Activated CD8-positive, alpha-beta T cell treated with anti-CD3 and anti-CD28 coated beads for 36 hours (primary cell): ENCODE data around the gene SELENOV. TPM values are rescaled to one million over a fixed set of nuclear protein-coding genes. Genes with fewer than 3 reads are reported as not detected.

Source experiments
- ATAC-seq: fragments of 200-7000 bp; cut with Tn5 transposase; one replicate; pipeline ENCODE4 v1.10.0; 2021; ENCODE audit warnings: mild to moderate bottlenecking, moderate library complexity
- CTCF ChIA-PET: fragments of 350-600 bp; sonication (Branson Sonifier 250); formaldehyde crosslinking; loops from one replicate; lab custom pipeline; 2021; ENCODE audit warnings: antibody characterized with exemption; lab: Charles Lee
- POLR2A ChIA-PET: fragments of 350-600 bp; sonication (Branson Sonifier 250); formaldehyde crosslinking; loops from one replicate; lab custom pipeline; 2021; ENCODE audit warnings: antibody characterized with exemption; lab: Charles Lee
- DNase-seq: peaks from one replicate; pipeline ENCODE4 v3.0.0-alpha.2; 2020
- H3K27ac Mint-ChIP-seq: one replicate; pipeline ENCODE4 v1.8.0; 2021; ENCODE audit warnings: mild to moderate bottlenecking, mixed read lengths
- H3K27me3 Mint-ChIP-seq: one replicate; pipeline ENCODE4 v1.8.0; 2021; ENCODE audit warnings: mixed read lengths
- H3K36me3 Mint-ChIP-seq: one replicate; pipeline ENCODE4 v1.8.0; 2021; ENCODE audit warnings: low read depth, mixed read lengths
- H3K4me1 Mint-ChIP-seq: one replicate; pipeline ENCODE4 v1.8.0; 2021; ENCODE audit warnings: low read depth, mixed read lengths
- H3K4me3 Mint-ChIP-seq: one replicate; pipeline ENCODE4 v1.8.0; 2021; ENCODE audit warnings: mild to moderate bottlenecking, moderate library complexity, mixed read lengths
- H3K9me3 Mint-ChIP-seq: one replicate; pipeline ENCODE4 v1.8.0; 2021; ENCODE audit warnings: mixed read lengths
- intact Hi-C: fragments of 100-400 bp; cut with micrococcal nuclease; formaldehyde crosslinking; loops from one replicate; pipeline ENCODE4 v1.10.0; 2022
- total RNA-seq, 2 experiments: library from RNA; stranded (reverse); gene quantifications; one replicate each; pipeline ENCODE4 v1.2.3, GENCODE V29; 2021
- TF ChIP-seq, protein P1 (sequence below): fragments of 200-600 bp; IDR thresholded peaks from one replicate; pipeline ENCODE4 v1.8.0; 2022; ENCODE audit warnings: antibody characterized with exemption, mild to moderate bottlenecking

The SELENOV gene
- total RNA-seq, 2 experiments from 2014 or later, result not detected

DNA sequence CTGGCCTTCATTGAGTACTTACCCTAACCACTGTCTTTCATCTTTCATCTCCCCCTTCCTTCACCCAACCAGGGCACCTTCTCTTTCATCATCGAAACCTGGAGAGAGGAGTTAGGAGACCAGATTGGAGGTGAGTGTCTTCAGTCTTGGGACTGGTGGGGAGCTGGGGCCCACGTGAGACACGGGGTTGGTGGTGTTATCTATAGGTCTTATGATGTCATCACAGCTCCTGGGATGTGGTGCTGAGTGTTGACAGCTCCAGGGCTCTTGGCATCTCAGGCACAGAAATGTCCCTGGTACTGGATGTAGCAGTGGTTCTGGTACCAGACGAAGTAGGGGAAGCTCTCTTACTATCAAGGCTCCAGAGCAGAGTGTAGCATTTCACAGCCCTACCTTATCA, 14.4 kb upstream of the SELENOV start:
- Mint-ChIP-seq H3K27me3 (peaks cover 58% of the 10 kb centered on the region), H3K36me3 (no peaks in the 10 kb centered on the region), H3K9me3 (no peaks in the 10 kb centered on the region), H3K4me3 (no peak overlapping the region), H3K27ac (no peak overlapping the region), H3K4me1 (peaks cover 21% of the 10 kb centered on the region)
- no peak for DNase-seq
- TF ChIP-seq, protein P1, sequence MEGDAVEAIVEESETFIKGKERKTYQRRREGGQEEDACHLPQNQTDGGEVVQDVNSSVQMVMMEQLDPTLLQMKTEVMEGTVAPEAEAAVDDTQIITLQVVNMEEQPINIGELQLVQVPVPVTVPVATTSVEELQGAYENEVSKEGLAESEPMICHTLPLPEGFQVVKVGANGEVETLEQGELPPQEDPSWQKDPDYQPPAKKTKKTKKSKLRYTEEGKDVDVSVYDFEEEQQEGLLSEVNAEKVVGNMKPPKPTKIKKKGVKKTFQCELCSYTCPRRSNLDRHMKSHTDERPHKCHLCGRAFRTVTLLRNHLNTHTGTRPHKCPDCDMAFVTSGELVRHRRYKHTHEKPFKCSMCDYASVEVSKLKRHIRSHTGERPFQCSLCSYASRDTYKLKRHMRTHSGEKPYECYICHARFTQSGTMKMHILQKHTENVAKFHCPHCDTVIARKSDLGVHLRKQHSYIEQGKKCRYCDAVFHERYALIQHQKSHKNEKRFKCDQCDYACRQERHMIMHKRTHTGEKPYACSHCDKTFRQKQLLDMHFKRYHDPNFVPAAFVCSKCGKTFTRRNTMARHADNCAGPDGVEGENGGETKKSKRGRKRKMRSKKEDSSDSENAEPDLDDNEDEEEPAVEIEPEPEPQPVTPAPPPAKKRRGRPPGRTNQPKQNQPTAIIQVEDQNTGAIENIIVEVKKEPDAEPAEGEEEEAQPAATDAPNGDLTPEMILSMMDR, result no peak
- ATAC-seq, result no peak
- POLR2A ChIA-PET, result interaction anchor here (0.7 to 1.8 kb wide), 4 partner anchors 11 to 67 kb away, joined by 3 to 4 read pairs (median 4); partner anchors contain the start of gene RPS16
- intact Hi-C loops, result no loop called here
- CTCF ChIA-PET, result interaction anchor here (0.6 to 5.9 kb wide), 4 partner anchors 26 to 59 kb away, joined by 3 to 29 read pairs (median 3); partner anchors contain the start of genes EID2B and SUPT5H

DNA sequence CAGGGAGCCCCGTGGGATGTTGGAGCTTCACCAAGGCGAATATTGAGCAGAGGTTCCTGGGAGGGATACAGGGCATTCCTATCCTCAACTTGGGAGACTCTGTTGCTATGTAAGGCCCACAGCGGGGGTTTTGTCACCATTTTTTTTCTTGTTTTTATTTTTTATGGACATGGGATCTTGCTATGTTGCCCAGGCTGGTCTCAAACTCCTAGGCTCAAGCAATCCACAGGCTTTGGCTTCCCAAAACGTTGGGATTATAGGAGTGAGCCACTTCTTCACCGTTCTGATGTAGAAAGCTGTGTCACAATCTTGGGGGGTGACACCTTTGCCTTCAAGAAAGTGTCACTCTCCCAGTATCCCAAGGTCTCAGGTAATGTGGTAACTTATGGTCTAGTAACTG, 13.6 kb upstream of the SELENOV start:
- no peak for ATAC-seq
- ChIA-PET POLR2A (interaction anchor here (0.7 to 1.4 kb wide), 2 partner anchors 38 to 67 kb away, joined by 3 to 4 read pairs; no protein-coding TSS in a partner anchor), CTCF (interaction anchor here (1.0 to 5.9 kb wide), 2 partner anchors 32 to 56 kb away, joined by 3 to 29 read pairs; partner anchors contain the start of genes EID2B and SUPT5H)
- no peak for DNase-seq
- Mint-ChIP-seq H3K27me3 (peaks cover 61% of the 10 kb centered on the region), H3K4me1 (peaks cover 24% of the 10 kb centered on the region), H3K4me3 (no peak overlapping the region), H3K27ac (no peak overlapping the region), H3K36me3 (no peaks in the 10 kb centered on the region), H3K9me3 (peaks cover under 1% of the 10 kb centered on the region)
- intact Hi-C loops, result no loop called here
- TF ChIP-seq, protein P1, result no peak

DNA sequence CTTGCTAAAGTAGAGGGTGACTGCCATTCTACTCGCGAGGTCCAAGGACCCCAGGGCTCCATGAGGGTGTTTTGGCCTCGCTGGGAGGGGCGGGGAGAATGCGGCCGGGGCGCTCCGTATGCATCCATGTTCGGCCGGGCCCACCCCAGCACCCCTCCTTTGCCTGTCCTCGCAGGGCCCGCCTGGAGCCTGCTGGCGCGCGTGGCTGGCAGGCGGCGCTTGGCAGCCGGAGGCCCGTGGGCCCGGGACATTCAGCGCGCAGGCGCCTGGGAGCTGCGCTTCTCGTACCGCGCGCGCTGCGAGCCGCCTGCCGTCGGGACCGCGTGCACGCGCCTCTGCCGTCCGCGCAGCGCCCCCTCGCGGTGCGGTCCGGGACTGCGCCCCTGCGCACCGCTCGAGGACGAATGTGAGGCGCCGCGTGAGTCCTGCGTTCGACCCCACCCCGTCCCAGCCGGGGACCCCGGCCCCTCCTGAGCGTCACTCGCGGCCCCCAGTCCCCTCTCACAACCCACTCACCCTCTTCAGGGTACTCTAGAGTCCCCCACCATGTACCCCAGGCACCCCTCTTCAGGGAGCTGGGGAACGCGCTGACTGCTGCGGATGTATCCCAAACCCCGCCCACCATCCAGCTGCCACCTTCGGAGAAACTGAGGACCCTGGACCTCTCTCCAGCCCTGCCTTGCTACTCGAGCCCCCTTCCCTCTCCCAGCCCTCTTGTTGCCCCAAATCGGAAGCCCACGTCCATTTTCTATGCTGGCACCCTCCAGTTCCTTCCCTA, 12.1 kb upstream of the SELENOV start:
- H3K9me3 Mint-ChIP-seq, result peaks cover 4% of the 10 kb centered on the region
- no peak overlapping the region for H3K4me3 Mint-ChIP-seq
- H3K27ac Mint-ChIP-seq, result no peak overlapping the region
- intact Hi-C loops, result no loop called here
- POLR2A ChIA-PET, result interaction anchor here (1.3 to 1.5 kb wide), 2 partner anchors 36 to 67 kb away, joined by 3 to 14 read pairs; partner anchors contain the start of gene RPS16
- no peaks in the 10 kb centered on the region for H3K36me3 Mint-ChIP-seq
- TF ChIP-seq, protein P1, result peak; percentile 98
- peak; percentile 76 for DNase-seq
- ATAC-seq, result peak; percentile 67
- peaks cover 64% of the 10 kb centered on the region for H3K27me3 Mint-ChIP-seq
- H3K4me1 Mint-ChIP-seq, result peaks cover 33% of the 10 kb centered on the region
- CTCF ChIA-PET, result interaction anchor here (0.6 to 1.9 kb wide), 11 partner anchors 12 to 67 kb away, joined by 3 to 16 read pairs (median 5); partner anchors contain the start of genes EID2B, RPS16, SELENOV and TIMM50

DNA sequence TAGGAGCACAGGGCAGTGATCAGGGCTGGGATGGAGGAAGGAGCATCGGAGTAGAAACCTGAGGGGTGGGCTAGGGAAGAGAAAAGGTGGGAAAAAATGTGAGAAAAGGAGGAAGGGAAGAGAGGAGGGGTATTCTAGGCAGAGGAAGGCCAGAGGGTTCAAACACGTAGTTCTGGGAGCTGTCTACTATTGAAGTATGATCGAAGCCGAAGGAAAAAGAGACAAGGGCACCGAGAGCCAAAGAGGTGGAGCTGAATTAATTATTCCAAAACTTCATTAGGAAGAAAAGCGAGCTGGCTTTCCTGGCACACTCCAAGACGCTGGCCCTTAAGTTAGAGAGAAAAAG, 8.4 kb upstream of the SELENOV start:
- ChIA-PET CTCF (no interaction called here), POLR2A (interaction anchor here (0.6 to 1.5 kb wide), 3 partner anchors 20 to 35 kb away, joined by 3 to 4 read pairs (median 4); no protein-coding TSS in a partner anchor)
- H3K36me3 Mint-ChIP-seq, result no peaks in the 10 kb centered on the region
- DNase-seq (no peak), ATAC-seq (no peak)
- H3K27me3 Mint-ChIP-seq, result peaks cover 50% of the 10 kb centered on the region
- peaks cover 22% of the 10 kb centered on the region for H3K4me1 Mint-ChIP-seq
- no peak overlapping the region for H3K27ac Mint-ChIP-seq
- H3K9me3 Mint-ChIP-seq, result peaks cover 4% of the 10 kb centered on the region
- peak overlapping the region; percentile 37 for H3K4me3 Mint-ChIP-seq
- TF ChIP-seq, protein P1, result no peak
- intact Hi-C loops, result no loop called here
